SK-N-DZ (cell line): ENCODE data around the gene BLVRA. TPM values are rescaled to one million over a fixed set of nuclear protein-coding genes. Genes with fewer than 3 reads are reported as not detected.
A peak's percentile ranks its signal among the peaks of the same experiment; 100 is the strongest.
"Not testable (repeated sequence)": the region's sequence is repeated elsewhere in the genome, so short reads cannot be mapped to it uniquely, and the experiment has no call there.

Experiments used
- DNase-seq: peaks from one replicate; pipeline ENCODE4 v3.0.0-alpha.2; 2015; ENCODE audit warnings: low spot score
- polyA plus RNA-seq, 2 experiments: library from polyadenylated mRNA; depleted of rRNA; stranded (reverse); fragments of >200 nt; gene quantifications; 2 replicates each; pipeline ENCODE4 v1.2.3, GENCODE V29; 2014

The BLVRA gene
- polyA plus RNA-seq (2014; cell fraction: cytosol; rRNA removed), result 49.3 and 52.1 TPM in 2 replicates
- polyA plus RNA-seq (2014; cell fraction: nucleus; rRNA removed), result 27.8 and 41.1 TPM in 2 replicates

- DNase-seq, result peak; percentile 61
Observed at GRCh38 chr7:43758029-43758821, at the start of gene BLVRA. TSS of gene BLVRA (plus strand) at chr7:43758680. CDS start at chr7:43771159, 12,479 bp downstream.

GRCh38 chr7:43711503-43711902 is 47.0 kb upstream of the BLVRA start:
- DNase-seq, result no peak

- not testable (repeated sequence) for DNase-seq
Observed at GRCh38 chr7:43715966-43716365, 42.5 kb upstream of the BLVRA start.

- DNase-seq, result no peak
Observed at GRCh38 chr7:43716598-43716997, 41.9 kb upstream of the BLVRA start.

GRCh38 chr7:43721193-43721806 is 37.2 kb upstream of the BLVRA start:
- DNase-seq, result peak; percentile 34

- DNase-seq, result no peak
Observed at GRCh38 chr7:43723007-43723341, 35.5 kb upstream of the BLVRA start.

- DNase-seq, result no peak
Observed at GRCh38 chr7:43725251-43725650, 33.2 kb upstream of the BLVRA start.

GRCh38 chr7:43726466-43726865 is 32.0 kb upstream of the BLVRA start:
- DNase-seq, result no peak

- DNase-seq, result no peak
Observed at GRCh38 chr7:43727003-43727402, 31.5 kb upstream of the BLVRA start.

- DNase-seq, result no peak
Observed at GRCh38 chr7:43727494-43727893, 31.0 kb upstream of the BLVRA start.

GRCh38 chr7:43729214-43729923 is 29.1 kb upstream of the BLVRA start, which contains the start of gene COA1:
TSS of gene COA1 (minus strand) at chr7:43729523. CDS start at chr7:43648614, 80,909 bp downstream.
- peak; percentile 92 for DNase-seq

GRCh38 chr7:43729924-43730248 is 28.6 kb upstream of the BLVRA start:
- DNase-seq, result no peak

GRCh38 chr7:43731494-43731893 is 27.0 kb upstream of the BLVRA start:
- not testable (repeated sequence) for DNase-seq

- DNase-seq, result not testable (repeated sequence)
Observed at GRCh38 chr7:43734575-43735332, 23.7 kb upstream of the BLVRA start.

- no peak for DNase-seq
Observed at GRCh38 chr7:43735403-43735801, 23.1 kb upstream of the BLVRA start.

GRCh38 chr7:43735802-43736603 is 22.5 kb upstream of the BLVRA start:
- DNase-seq, result no peak

- no peak for DNase-seq
Observed at GRCh38 chr7:43737467-43738127, 20.9 kb upstream of the BLVRA start.

- no peak for DNase-seq
Observed at GRCh38 chr7:43742692-43743091, 15.8 kb upstream of the BLVRA start.

- DNase-seq, result no peak
Observed at GRCh38 chr7:43747328-43748105, 11.0 kb upstream of the BLVRA start.
